Fibroblast of lung (primary cell): ENCODE data around the gene CPOX.
"Not testable (repeated sequence)": the region's sequence is repeated elsewhere in the genome, so short reads cannot be mapped to it uniquely, and the experiment has no call there.

Source experiments
- EZH2 ChIP-seq: IDR thresholded peaks from 2 replicates; pipeline ENCODE4 v1.5.1; 2012; ENCODE audit warnings: low read length, control low read depth, mild to moderate bottlenecking; ENCODE audit errors: missing control alignments
- TF ChIP-seq, protein P1 (sequence below), 2 donors: IDR thresholded peaks in 1 of 2; conservative IDR thresholded peaks in 1 of 2; 1 replicate in 1 of 2; 2 replicates in 1 of 2; pipeline ENCODE4 v1.5.1; 2011 to 2012; ENCODE audit warnings: low read length in 2 of 2, control low read depth in 1 of 2, inconsistent platforms in 1 of 2, low read depth in 1 of 2, mild to moderate bottlenecking in 1 of 2

DNA sequence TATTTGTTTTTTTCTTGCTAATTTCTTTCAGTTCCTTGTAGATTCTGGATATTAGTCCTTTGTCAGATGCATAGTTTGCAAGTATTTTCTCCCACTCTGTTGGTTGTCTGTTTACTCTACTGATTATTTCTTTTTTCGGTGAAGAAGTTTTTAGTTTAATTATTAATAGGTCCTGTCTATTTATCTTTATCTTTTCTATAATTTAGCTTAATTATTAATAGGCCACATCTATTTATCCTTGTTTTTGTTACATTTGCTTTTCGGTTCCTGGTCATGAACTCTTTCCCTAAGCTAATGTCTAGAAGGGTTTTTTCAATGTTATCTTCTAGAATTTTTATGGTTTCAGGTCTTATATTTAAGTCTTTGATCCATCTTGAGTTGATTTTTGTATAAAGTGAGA, 45.1 kb upstream of the CPOX start:
- TF ChIP-seq, protein P1, sequence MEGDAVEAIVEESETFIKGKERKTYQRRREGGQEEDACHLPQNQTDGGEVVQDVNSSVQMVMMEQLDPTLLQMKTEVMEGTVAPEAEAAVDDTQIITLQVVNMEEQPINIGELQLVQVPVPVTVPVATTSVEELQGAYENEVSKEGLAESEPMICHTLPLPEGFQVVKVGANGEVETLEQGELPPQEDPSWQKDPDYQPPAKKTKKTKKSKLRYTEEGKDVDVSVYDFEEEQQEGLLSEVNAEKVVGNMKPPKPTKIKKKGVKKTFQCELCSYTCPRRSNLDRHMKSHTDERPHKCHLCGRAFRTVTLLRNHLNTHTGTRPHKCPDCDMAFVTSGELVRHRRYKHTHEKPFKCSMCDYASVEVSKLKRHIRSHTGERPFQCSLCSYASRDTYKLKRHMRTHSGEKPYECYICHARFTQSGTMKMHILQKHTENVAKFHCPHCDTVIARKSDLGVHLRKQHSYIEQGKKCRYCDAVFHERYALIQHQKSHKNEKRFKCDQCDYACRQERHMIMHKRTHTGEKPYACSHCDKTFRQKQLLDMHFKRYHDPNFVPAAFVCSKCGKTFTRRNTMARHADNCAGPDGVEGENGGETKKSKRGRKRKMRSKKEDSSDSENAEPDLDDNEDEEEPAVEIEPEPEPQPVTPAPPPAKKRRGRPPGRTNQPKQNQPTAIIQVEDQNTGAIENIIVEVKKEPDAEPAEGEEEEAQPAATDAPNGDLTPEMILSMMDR (conservative IDR thresholded peaks at IDR 0.05 in 1 of 2, IDR thresholded peaks at IDR 0.05 in 1 of 2; ENCODE audit: low read depth in 1 of 2, low read length in 2 of 2): not testable (repeated sequence)
- TF ChIP-seq EZH2: not testable (repeated sequence)
